NOMO-1 treated with DMSO at 0.1 percent for 48 hours (cell line): ENCODE results near the gene RYR1.
"Not testable (repeated sequence)": the region's sequence is repeated elsewhere in the genome, so short reads cannot be mapped to it uniquely, and the experiment has no call there.

ENCODE experiments used
- DNase-seq: peaks from one replicate; lab custom pipeline; 2025; ENCODE audit not compliant: unreplicated experiment; lab: John Stamatoyannopoulos, UW

The RYR1 gene

GRCh38 chr19:38537071-38537936 is 103.8 kb downstream of the RYR1 start:
- no peak for DNase-seq

GRCh38 chr19:38538386-38538785 is 104.9 kb downstream of the RYR1 start:
- peak; percentile 75 for DNase-seq

- no peak for DNase-seq
These were observed 105.5 kb downstream of the RYR1 start for GRCh38 chr19:38538793-38539528.

GRCh38 chr19:38539751-38540150 is 106.3 kb downstream of the RYR1 start:
- no peak for DNase-seq

GRCh38 chr19:38542040-38542439 is 108.5 kb downstream of the RYR1 start:
- DNase-seq = no peak

- no peak for DNase-seq
These were observed 109.9 kb downstream of the RYR1 start for GRCh38 chr19:38543286-38543806.

GRCh38 chr19:38543807-38544568 is 110.5 kb downstream of the RYR1 start:
- DNase-seq = peak; percentile 88

GRCh38 chr19:38544569-38545315 is 111.3 kb downstream of the RYR1 start:
- no peak for DNase-seq

- DNase-seq = peak; percentile 28
These were observed 112.1 kb downstream of the RYR1 start for GRCh38 chr19:38545596-38545995.

GRCh38 chr19:38547421-38547820 is 113.9 kb downstream of the RYR1 start:
- peak; percentile 62 for DNase-seq

- no peak for DNase-seq
These were observed 115.6 kb downstream of the RYR1 start for GRCh38 chr19:38549061-38549460.

- no peak for DNase-seq
These were observed 116.5 kb downstream of the RYR1 start for GRCh38 chr19:38549942-38550341.

GRCh38 chr19:38550376-38550775 is 116.9 kb downstream of the RYR1 start:
- no peak for DNase-seq

GRCh38 chr19:38551450-38551813 is 117.9 kb downstream of the RYR1 start:
- no peak for DNase-seq

- DNase-seq = not testable (repeated sequence)
These were observed 119.7 kb downstream of the RYR1 start for GRCh38 chr19:38553239-38553638.

- peak; percentile 9 for DNase-seq
These were observed 121.2 kb downstream of the RYR1 start for GRCh38 chr19:38554676-38555141.

- DNase-seq = peak; percentile 23
These were observed 121.7 kb downstream of the RYR1 start for GRCh38 chr19:38555200-38555599.

GRCh38 chr19:38556521-38557174 is 123.2 kb downstream of the RYR1 start:
- peak; percentile 43 for DNase-seq

GRCh38 chr19:38557205-38557799 is 123.8 kb downstream of the RYR1 start:
- peak; percentile 94 for DNase-seq
